GM21515 (cell line): ENCODE data around the gene PEAK3.
A peak's percentile ranks its signal among the peaks of the same experiment; 100 is the strongest.

Experiments
- ATAC-seq: cut with Tn5 transposase; IDR thresholded peaks from one replicate; pipeline ENCODE4 v1.9.1; 2021; ENCODE audit not compliant: unreplicated experiment

PEAK3 gene, protein sequence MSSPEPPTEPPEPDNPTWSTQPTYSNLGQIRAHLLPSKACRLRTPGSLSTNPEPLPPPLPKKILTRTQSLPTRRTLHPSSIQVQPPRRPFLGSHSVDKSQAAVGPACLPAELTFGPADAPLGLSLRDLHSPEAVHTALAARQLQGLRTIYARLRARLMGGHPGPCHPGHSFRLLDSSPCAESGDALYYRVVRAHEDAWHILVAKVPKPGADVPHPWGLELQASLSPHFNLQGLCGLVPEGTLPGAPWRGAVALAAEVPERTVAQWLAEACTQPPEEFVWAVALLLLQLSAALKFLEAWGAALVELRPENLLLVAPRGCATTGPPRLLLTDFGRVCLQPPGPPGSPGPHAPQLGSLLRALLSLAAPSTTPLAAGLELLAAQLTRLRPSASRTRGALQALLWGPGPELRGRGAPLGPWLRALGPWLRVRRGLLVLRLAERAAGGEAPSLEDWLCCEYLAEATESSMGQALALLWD

DNA sequence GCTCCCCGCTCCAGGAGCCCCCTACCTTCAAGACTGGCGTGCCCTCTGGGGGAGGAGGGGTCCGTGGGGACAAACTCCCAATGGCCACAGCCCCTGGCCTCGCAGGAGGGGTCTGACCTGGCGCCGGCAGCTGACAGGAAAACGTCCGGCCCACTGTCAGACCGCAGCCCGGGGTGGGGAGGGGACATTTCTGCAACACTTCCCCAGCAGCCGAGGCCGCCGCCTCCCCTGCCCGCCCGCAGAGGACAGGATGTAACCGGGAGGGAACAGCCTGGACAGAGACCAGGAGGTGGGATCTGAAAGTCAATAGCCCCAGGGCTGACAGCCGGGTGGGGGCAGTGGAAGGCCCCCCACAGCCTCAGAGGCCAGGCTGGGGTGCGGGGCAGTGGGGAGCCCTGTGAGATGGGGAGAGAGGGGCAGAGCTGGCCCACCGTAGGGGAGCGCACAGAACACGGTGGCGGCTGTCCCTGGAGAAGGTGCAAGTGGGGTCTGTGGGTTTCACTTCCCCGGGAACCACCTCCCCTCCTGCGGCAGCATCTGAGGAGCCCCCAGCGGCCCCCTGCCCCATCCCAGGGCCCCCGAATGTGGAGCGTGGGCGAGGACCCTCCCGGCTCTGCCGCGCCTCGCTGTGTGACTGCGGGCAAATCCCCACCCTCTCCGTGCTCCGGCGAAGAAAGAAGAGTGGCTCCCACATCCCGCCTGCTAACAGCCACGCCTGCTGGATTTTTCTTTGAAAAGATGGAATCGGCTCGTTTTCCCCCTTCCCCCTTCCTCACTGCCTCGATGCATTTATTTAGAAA lies at the start of gene PEAK3:
TSS of gene PEAK3 (minus strand) at position 114 of the 800 bp plus-strand sequence. CDS start 1,244 bp downstream, outside the sequence.
- ATAC-seq, result no peak

GRCh38 chr19:2330632-2331284 lies 48.8 kb upstream of the PEAK3 start:
- ATAC-seq, result no peak

GRCh38 chr19:2330255-2330631 lies 48.3 kb upstream of the PEAK3 start:
- ATAC-seq, result no peak

DNA sequence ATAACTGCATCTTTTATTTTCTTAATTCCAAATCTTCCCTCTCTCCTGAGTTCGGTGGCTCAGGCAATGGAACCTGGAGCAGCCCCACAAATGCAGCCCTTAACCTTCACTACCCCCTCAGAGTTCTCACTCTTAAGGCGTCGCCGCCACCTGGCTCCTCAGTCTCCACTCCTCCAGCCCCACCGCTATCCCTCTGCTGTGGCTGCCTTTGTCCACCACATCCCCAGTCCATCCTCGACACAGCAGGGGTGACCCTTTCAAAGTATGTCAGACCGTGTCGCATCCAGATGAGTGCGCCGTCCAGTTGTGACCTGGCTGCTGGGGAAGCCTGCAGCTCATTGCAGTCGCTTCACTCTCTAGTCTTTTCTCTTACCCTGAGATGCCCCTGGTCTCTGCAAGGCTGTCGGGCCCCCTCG lies 47.5 kb upstream of the PEAK3 start:
- no peak for ATAC-seq

DNA sequence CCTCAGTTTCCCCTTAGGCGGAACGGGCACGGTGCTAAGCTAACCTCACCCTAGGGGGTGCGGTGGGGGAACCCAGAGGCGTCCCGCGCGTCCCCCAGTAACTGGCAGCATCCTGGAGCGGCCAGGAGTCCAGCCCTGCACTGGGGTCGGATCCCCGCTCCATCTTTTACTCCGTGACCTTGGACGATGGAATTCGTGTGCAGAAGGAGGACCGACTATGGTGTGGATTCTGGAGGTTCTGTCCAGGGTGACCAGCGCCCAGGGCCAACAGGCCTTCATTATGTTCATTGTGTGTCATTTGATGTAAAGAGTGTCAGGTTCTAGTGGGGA lies 47.1 kb upstream of the PEAK3 start:
- no peak for ATAC-seq

- ATAC-seq, result peak; percentile 56
Measured at GRCh38 chr19:2328401-2329148, 46.6 kb upstream of the PEAK3 start, which contains the start of the genes LSM7 and SPPL2B. Gene LSM7, minus strand, starts transcription at chr19:2328586. Its CDS starts 20 bp downstream, at chr19:2328566. Gene SPPL2B, plus strand, starts transcription at chr19:2328684. Its CDS starts 26 bp downstream, at chr19:2328710.

GRCh38 chr19:2327773-2328400 lies 45.9 kb upstream of the PEAK3 start:
- ATAC-seq, result no peak

DNA sequence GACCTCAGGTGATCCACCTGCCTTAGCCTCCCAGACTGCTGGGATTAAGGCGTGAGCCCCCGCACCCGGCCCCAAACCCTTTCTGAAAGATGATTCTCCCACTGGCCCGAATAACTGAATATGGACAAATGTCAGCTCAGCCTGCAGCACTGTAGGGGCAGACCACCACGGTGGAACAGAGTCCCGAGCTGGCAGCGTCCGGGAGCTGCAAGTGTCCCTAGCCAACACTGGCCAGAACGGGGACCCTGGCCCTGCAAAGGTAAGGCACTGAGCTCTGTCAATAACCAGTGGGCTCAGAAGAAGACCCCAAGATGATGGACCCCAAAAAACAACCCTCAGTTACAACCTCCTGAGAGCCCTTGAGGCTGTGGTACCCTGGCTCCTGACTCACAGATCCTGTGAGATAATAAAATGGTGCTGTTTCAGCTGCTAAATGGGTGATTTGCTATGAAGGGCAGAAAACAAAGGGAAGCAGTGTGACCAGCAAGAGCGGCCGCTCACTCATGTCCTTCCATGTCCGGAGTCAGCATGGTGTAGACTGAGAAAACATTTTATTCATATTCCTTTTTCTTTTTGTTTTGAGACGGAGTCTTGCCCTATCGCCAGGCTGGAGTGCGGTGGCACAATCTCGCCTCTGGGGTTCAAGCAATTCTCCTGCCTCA lies 44.9 kb upstream of the PEAK3 start:
- ATAC-seq, result no peak

- ATAC-seq, result no peak
Measured at GRCh38 chr19:2325281-2326046, 43.5 kb upstream of the PEAK3 start.

DNA sequence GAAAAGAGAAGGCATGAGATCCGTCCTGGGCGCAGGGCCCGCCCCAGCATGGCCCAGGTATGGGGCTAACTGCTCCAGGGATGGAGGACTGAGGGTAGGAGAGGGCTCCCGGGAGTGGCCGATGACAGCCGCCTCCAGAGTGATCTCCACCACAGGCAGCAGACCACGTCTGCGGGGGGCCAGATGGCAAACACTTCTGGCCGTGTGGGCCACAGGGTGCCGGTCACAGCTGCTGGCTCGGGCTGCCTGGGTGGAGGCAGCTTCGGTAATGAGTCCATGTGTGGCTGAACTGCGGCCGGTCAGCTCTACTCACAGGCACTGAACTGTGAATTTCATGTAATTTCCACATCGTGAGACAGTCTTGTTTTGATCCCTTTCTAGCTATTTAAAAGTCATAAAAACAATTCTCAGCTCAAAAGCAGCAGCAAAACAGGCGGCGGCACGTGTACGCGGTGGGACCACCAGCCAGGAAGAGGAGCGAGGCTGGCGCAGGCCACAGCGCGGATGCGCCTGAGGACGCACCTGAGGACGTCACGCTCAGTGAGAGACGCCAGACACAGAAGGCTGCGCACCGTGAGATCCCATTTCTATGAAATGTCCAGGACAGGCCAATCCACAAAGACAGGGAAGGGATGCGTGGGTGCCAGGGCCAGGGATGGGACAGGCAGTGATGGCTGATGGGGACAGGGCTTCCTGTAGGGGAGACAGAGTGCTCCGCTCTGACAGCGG lies 42.4 kb upstream of the PEAK3 start:
- no peak for ATAC-seq

DNA sequence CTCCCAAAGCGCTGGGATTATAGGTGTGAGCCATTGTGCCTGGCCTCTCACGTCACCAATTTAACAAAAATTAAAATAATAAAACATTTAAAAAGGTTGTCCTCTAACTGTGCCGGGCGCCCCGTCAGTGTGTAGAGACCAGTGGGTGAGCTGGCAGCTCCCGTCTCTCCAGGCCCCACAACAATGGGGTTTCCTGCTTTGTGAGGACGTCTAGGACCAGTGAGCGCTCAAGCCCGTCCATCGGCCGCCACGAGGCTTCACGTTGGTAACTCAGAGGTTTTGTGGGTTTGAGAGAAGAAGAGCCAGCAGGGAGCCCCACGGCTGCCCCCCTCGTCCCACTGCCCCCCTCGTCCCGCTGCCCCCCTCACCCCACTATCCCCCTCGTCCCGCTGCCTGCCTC lies 41.7 kb upstream of the PEAK3 start:
- no peak for ATAC-seq

DNA sequence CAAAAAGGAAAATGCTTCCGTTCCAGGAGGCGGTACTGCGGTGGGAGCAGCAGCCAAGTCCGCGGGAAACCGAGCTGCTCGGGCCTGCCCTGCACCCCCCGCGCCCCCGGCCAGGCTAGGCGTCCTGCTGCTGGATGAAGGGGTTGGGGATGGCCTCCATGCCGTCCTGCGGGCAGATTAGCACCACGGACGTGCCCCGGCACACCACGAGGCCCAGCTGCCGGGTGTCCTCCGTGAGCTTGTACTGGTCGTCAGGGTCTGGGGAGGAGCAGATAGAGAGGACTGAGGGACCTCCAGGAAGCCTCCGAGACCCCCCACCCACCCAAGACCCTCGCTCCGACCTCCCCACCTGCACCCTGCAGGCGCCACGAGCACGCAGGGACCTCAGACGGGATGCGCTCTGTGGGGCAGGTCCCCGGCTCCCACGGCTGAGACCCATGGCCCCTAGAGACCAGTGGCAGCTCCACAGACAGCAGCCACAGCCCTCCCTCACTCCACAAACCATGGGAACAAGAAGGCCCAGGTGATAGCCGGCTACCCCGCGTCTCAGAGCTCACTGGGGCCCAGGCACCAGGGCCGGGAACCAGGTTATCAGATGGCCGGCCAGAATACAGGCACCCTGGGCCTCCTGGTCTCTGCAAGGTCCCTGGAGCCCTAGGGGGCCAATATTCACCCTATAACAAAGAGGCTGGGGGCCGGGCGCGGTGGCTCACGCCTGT lies 39.7 kb upstream of the PEAK3 start:
- no peak for ATAC-seq

- no peak for ATAC-seq
Measured at GRCh38 chr19:2320939-2321338, 39.0 kb upstream of the PEAK3 start.

GRCh38 chr19:2320049-2320448 lies 38.1 kb upstream of the PEAK3 start:
- no peak for ATAC-seq

GRCh38 chr19:2319551-2319950 lies 37.6 kb upstream of the PEAK3 start:
- no peak for ATAC-seq

DNA sequence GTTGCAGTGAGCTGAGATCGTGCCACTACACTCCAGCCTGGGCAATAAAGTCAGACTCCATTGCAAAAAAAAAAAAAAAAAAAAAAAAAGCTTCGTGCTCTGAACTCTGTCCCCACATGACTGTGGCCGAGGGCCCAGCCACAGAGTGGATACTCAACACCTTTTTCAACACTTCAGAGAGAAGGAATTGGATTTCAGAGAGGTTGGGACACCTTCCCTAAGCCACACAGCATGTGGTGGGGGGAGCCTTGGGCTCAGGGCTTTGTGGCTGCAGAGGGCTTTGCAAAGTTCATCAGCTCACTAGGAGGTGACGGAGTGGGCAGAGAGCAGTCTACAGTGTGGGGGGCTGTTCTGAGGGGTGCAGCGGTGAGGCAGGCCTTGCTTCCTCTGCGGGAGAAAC lies 36.9 kb upstream of the PEAK3 start:
- no peak for ATAC-seq

GRCh38 chr19:2317756-2318155 lies 35.8 kb upstream of the PEAK3 start:
- ATAC-seq, result no peak

GRCh38 chr19:2317300-2317699 lies 35.3 kb upstream of the PEAK3 start:
- ATAC-seq, result no peak
